ENCODE measurements around the gene LDB3. TPM values are rescaled to one million over a fixed set of nuclear protein-coding genes. Genes with fewer than 3 reads are reported as not detected.

Gene LDB3
- total RNA-seq, 2 donors from 2014 or later = 0.66 to 0.78 TPM

DNA sequence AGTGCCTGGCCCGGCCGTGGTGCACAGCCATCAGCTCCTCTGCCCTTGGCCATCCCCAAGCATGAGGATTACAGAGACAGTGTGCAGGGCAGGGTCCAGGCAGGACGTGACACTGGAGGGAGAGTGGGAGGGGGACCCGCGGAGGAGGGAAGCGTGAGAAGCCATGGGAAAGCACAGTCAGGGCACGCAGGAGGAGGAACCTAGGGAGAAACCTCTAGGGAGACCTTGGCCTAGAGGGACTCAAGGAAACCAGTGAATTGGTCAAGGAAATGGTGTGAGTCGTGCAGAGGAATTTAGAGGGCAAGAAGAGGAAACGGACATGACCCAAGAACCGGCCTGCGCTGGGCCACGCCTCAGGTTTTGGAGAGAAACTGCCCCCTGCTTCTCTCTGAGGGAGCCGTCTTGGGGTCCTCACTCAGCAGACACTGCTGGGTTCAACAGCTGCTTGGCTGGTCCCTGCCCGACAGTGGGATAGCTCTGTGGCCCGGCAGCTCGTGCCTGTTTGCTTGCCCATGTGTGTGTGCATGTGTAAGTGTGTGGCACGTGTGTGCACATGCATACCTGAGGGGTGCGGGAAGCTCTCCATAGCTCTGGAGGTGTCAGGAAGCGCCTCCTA, 10.8 kb upstream of the LDB3 start:
- DNase-seq (peak in 1 of 4 donors; percentile 3), ATAC-seq (no peak)
- no peak overlapping the region for H3K4me3 ChIP-seq
- intact Hi-C loops (cut with DNase I) = no loop called here
- H3K27ac ChIP-seq = no peak overlapping the region
- 80 to 86% methylated on average over 17 to 19 of the region's 19 CpGs for WGBS, 2 donors
- TF ChIP-seq, protein P1, sequence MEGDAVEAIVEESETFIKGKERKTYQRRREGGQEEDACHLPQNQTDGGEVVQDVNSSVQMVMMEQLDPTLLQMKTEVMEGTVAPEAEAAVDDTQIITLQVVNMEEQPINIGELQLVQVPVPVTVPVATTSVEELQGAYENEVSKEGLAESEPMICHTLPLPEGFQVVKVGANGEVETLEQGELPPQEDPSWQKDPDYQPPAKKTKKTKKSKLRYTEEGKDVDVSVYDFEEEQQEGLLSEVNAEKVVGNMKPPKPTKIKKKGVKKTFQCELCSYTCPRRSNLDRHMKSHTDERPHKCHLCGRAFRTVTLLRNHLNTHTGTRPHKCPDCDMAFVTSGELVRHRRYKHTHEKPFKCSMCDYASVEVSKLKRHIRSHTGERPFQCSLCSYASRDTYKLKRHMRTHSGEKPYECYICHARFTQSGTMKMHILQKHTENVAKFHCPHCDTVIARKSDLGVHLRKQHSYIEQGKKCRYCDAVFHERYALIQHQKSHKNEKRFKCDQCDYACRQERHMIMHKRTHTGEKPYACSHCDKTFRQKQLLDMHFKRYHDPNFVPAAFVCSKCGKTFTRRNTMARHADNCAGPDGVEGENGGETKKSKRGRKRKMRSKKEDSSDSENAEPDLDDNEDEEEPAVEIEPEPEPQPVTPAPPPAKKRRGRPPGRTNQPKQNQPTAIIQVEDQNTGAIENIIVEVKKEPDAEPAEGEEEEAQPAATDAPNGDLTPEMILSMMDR (IDR thresholded peaks at IDR 0.05) = no peak
- TF ChIP-seq POLR2A (IDR thresholded peaks at IDR 0.05) = no peak
- no peaks in the 10 kb centered on the region for H3K4me1 ChIP-seq
- no peaks in the 10 kb centered on the region for H3K9me3 ChIP-seq
- no peaks in the 10 kb centered on the region for H3K27me3 ChIP-seq
- H3K36me3 ChIP-seq (replicated peaks in 1 of 2; ENCODE audit: insufficient read depth in 1 of 2, low read depth in 2 of 2) = no peaks in the 10 kb centered on the region

DNA sequence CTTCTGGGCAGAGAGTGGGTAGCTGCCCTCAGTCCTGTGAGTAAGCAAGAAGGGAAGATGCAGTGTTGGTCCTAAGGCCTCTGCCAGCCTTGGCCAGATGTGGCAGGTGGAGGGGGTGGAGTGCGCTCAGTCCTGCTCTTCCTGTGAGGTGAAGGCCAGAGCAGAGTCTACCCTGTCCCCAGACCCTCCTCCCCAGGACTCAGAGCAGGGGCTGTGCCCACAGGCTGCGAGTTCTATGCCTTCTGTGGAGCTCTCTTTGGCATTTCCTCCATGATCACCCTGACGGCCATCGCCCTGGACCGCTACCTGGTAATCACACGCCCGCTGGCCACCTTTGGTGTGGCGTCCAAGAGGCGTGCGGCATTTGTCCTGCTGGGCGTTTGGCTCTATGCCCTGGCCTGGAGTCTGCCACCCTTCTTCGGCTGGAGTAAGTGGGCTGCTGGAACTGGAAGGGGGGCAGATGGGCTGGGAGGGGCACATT, 10.0 kb upstream of the LDB3 start:
- Histone ChIP-seq H3K9me3 (no peaks in the 10 kb centered on the region), H3K4me3 (no peak overlapping the region), H3K36me3 (replicated peaks in 1 of 2; ENCODE audit: insufficient read depth in 1 of 2, low read depth in 2 of 2) (no peaks in the 10 kb centered on the region), H3K27ac (no peak overlapping the region), H3K4me1 (no peaks in the 10 kb centered on the region), H3K27me3 (no peaks in the 10 kb centered on the region)
- no peak for TF ChIP-seq POLR2A (IDR thresholded peaks at IDR 0.05)
- WGBS, 2 donors = 80 to 85% methylated on average over 1 to 11 of the region's 12 CpGs
- intact Hi-C loops (cut with DNase I) = no loop called here
- DNase-seq (peak in 1 of 4 donors; percentile 11), ATAC-seq (no peak)

DNA sequence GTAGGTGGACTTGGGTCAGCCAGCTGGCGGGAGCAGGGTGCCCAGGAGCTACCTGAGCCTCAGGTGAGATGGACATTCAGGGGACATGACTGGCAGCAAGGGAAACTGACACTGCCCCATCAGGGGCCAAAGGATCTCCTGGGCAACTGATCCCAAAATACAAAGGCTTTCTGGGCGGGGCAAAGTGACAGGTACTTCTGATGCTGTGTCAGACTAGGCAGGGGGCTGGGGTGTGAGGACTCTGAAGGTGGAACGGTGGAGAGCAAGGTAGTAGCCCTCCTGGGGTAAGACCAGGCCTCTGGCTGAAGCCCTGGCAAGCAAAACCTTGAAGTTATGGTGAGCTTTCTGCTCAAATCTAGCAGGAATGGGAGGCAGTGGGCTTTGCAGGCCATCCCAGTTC, 9.6 kb upstream of the LDB3 start:
- ATAC-seq = no peak
- Histone ChIP-seq H3K9me3 (no peaks in the 10 kb centered on the region), H3K4me1 (no peaks in the 10 kb centered on the region), H3K4me3 (no peak overlapping the region), H3K36me3 (replicated peaks in 1 of 2; ENCODE audit: insufficient read depth in 1 of 2, low read depth in 2 of 2) (no peaks in the 10 kb centered on the region), H3K27ac (no peak overlapping the region), H3K27me3 (no peaks in the 10 kb centered on the region)
- intact Hi-C loops (cut with DNase I) = no loop called here
- TF ChIP-seq, protein P1 (IDR thresholded peaks at IDR 0.05) = no peak
- TF ChIP-seq POLR2A (IDR thresholded peaks at IDR 0.05) = no peak
- DNase-seq = no peak
- WGBS, 2 donors = 43 to 85% methylated on average over 1 to 3 of the region's 3 CpGs

DNA sequence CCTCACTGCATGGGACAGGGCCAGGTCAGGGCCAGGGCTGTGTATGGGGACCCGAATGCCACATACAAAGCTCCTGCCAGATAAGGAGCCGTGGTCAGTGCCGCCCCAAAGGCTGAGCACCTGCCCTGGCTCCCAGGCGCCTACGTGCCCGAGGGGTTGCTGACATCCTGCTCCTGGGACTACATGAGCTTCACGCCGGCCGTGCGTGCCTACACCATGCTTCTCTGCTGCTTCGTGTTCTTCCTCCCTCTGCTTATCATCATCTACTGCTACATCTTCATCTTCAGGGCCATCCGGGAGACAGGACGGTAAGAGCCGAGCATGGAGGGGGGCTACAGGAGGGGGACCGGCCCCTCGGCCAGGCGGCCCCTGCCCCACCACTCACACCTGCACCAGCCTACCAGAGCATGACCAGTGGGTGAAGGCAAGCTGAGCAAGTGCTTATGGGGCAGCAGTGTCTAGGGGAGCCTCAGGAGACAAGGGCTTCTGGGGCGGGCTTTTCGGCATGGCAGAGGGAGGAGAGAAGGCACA, 9.1 kb upstream of the LDB3 start:
- TF ChIP-seq POLR2A (IDR thresholded peaks at IDR 0.05) = no peak
- TF ChIP-seq, protein P1 (IDR thresholded peaks at IDR 0.05) = no peak
- ATAC-seq (no peak), DNase-seq (peak in 2 of 4 donors; percentile 8 to 43)
- H3K4me1 ChIP-seq = peaks cover under 1% of the 10 kb centered on the region
- intact Hi-C loops (cut with DNase I) = no loop called here
- no peaks in the 10 kb centered on the region for H3K27me3 ChIP-seq
- WGBS, 2 donors = 73 to 79% methylated on average over 17 of the region's 19 CpGs
- no peak overlapping the region for H3K27ac ChIP-seq
- H3K9me3 ChIP-seq = no peaks in the 10 kb centered on the region
- no peak overlapping the region for H3K4me3 ChIP-seq
- H3K36me3 ChIP-seq (replicated peaks in 1 of 2; ENCODE audit: insufficient read depth in 1 of 2, low read depth in 2 of 2) = no peaks in the 10 kb centered on the region

DNA sequence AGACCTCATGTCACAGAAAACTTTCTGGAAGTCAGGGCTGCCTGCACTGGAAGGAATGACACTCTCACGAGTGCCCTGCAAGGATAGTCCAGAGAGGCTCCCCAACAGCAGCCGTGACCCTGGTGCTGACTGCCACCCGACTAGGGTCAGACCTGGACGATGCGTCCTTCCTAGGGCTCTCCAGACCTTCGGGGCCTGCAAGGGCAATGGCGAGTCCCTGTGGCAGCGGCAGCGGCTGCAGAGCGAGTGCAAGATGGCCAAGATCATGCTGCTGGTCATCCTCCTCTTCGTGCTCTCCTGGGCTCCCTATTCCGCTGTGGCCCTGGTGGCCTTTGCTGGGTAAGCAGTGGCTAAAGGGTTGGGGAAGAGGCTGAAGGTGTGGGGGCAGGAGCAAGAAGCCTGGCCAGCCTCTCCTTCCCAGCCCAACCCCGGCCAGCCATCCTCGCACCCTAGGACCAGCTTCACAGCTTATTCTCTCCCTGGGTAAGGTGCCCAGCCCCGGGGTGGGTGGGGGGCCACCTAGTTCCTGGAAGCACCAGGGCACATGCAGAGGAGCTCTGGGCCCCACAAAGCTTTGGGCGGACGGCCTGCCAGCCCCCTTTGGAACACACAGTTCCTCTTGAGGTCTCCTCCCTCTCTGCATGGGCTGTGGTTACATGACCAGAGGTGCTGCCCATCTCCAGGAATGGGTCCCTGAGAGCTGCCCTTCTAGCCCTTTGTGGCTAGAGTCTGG, 8.4 kb upstream of the LDB3 start:
- ATAC-seq = no peak
- Histone ChIP-seq H3K9me3 (no peaks in the 10 kb centered on the region), H3K27me3 (no peaks in the 10 kb centered on the region), H3K36me3 (replicated peaks in 1 of 2; ENCODE audit: insufficient read depth in 1 of 2, low read depth in 2 of 2) (no peaks in the 10 kb centered on the region), H3K4me3 (no peak overlapping the region), H3K4me1 (peaks cover 6% of the 10 kb centered on the region), H3K27ac (no peak overlapping the region)
- intact Hi-C loops (cut with DNase I) = no loop called here
- TF ChIP-seq, protein P1 (IDR thresholded peaks at IDR 0.05) = no peak
- TF ChIP-seq POLR2A (IDR thresholded peaks at IDR 0.05) = no peak
- 89 to 90% methylated on average over 16 to 17 of the region's 17 CpGs for WGBS, 2 donors
- DNase-seq = peak in 1 of 4 donors; percentile 5
